ENCODE measurements around the gene MPP4. TPM values are rescaled to one million over a fixed set of nuclear protein-coding genes. Genes with fewer than 3 reads are reported as not detected.

Gene MPP4
- total RNA-seq, 1 donor, result 1.1 TPM

DNA sequence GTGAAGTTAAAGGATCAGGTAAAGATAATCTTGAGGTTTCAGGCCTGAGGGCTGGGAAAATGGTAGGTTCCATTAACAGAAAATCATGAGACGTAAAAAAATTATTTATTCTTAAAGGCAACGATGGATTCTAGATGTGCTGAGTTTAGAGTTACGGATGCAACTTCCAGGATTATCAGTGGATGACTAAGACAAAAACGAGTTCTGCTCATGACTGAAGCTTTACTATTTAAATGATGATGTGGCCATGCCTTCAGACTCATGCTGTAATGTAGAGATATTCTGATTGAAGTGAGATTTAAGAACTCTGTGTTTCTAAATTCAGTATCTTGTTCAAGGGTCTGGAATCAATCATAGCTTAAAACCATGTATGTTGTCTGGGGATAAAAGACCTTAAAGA, 60.1 kb downstream of the MPP4 start:
- Histone ChIP-seq H3K4me2 (ENCODE audit: insufficient read depth, low read length) (no peak overlapping the region), H4K20me1 (ENCODE audit: insufficient read depth, low read length) (no peaks in the 10 kb centered on the region), H2AFZ (ENCODE audit: low read length) (no peak overlapping the region), H3K27ac (ENCODE audit: low read depth, low read length) (no peak overlapping the region), H3K79me2 (ENCODE audit: insufficient read depth, low read length) (peaks cover 32% of the 10 kb centered on the region), H3K27me3 (ENCODE audit: insufficient read depth, low read length) (no peaks in the 10 kb centered on the region), H3K4me3 (ENCODE audit: insufficient read depth, low read length) (no peak overlapping the region), H3K9me3 (ENCODE audit: low read depth, low read length) (no peaks in the 10 kb centered on the region), H3K36me3 (ENCODE audit: insufficient read depth, low read length) (peaks cover 51% of the 10 kb centered on the region), H3K4me1 (ENCODE audit: insufficient read depth, low read length) (peaks cover 6% of the 10 kb centered on the region)
- no peak for DNase-seq (ENCODE audit: insufficient read length, low spot score, missing footprints)
- TF ChIP-seq, protein P1, sequence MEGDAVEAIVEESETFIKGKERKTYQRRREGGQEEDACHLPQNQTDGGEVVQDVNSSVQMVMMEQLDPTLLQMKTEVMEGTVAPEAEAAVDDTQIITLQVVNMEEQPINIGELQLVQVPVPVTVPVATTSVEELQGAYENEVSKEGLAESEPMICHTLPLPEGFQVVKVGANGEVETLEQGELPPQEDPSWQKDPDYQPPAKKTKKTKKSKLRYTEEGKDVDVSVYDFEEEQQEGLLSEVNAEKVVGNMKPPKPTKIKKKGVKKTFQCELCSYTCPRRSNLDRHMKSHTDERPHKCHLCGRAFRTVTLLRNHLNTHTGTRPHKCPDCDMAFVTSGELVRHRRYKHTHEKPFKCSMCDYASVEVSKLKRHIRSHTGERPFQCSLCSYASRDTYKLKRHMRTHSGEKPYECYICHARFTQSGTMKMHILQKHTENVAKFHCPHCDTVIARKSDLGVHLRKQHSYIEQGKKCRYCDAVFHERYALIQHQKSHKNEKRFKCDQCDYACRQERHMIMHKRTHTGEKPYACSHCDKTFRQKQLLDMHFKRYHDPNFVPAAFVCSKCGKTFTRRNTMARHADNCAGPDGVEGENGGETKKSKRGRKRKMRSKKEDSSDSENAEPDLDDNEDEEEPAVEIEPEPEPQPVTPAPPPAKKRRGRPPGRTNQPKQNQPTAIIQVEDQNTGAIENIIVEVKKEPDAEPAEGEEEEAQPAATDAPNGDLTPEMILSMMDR (IDR thresholded peaks at IDR 0.05; ENCODE audit: extremely low read depth, low read depth, low read length), result no peak

DNA sequence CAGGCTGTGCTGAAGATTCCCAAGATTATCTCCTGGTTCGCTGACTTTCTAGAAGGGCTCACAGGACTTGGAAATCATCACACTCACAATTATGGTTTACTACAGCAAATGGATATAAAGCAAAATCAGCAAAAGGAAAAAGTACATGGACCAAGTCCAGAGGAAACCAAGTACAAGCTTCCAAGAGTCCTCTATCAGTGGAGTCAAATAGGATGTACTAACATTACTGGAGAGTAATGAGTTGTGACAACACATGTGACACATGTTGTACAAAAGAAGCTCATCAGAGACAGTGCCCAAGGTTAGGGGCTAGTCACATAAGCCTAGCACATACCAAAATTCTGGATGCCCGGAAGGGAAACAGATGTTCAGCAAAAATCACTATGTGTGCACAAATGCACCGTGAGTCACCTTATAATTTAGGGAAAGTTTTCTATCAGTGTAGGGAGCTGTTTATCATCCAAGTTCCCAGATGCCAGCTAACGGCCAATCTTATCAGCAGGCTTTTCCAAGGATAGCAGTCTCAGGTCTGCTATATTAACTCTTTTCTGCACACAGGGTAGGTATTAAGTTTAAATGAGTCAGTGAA, 64.7 kb downstream of the MPP4 start:
- H3K36me3 ChIP-seq (ENCODE audit: insufficient read depth, low read length), result peaks cover 91% of the 10 kb centered on the region
- no peaks in the 10 kb centered on the region for H3K27me3 ChIP-seq (ENCODE audit: insufficient read depth, low read length)
- H3K4me2 ChIP-seq (ENCODE audit: insufficient read depth, low read length), result no peak overlapping the region
- H3K4me3 ChIP-seq (ENCODE audit: insufficient read depth, low read length), result no peak overlapping the region
- H3K4me1 ChIP-seq (ENCODE audit: insufficient read depth, low read length), result peaks cover 3% of the 10 kb centered on the region
- H3K79me2 ChIP-seq (ENCODE audit: insufficient read depth, low read length), result no peaks in the 10 kb centered on the region
- no peaks in the 10 kb centered on the region for H4K20me1 ChIP-seq (ENCODE audit: insufficient read depth, low read length)
- H3K9me3 ChIP-seq (ENCODE audit: low read depth, low read length), result no peaks in the 10 kb centered on the region
- TF ChIP-seq, protein P1 (IDR thresholded peaks at IDR 0.05; ENCODE audit: extremely low read depth, low read depth, low read length), result no peak
- no peak overlapping the region for H3K27ac ChIP-seq (ENCODE audit: low read depth, low read length)
- H2AFZ ChIP-seq (ENCODE audit: low read length), result no peak overlapping the region
- DNase-seq (ENCODE audit: insufficient read length, low spot score, missing footprints), result no peak

DNA sequence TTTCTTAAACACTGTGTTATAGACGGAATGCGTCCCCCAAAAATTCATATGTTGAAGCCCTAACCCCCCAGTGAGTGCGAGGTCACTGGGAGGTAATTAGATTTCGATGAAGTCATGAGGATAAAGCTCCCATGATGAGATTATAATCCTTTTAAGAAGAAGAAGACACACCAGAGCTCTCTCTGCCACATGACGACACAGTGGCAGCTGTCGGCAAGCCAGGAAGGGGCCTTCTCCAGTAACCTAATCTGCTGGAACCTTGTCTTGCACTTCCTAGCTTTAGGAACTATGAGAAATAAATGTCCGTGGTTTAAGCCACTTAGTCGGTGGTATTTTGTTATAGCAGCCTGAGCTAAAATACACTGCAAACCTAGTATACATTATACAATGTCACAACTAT, 67.4 kb downstream of the MPP4 start:
- Histone ChIP-seq H3K79me2 (ENCODE audit: insufficient read depth, low read length) (no peaks in the 10 kb centered on the region), H4K20me1 (ENCODE audit: insufficient read depth, low read length) (no peaks in the 10 kb centered on the region), H3K36me3 (ENCODE audit: insufficient read depth, low read length) (peaks cover 79% of the 10 kb centered on the region), H3K9me3 (ENCODE audit: low read depth, low read length) (no peaks in the 10 kb centered on the region), H2AFZ (ENCODE audit: low read length) (no peak overlapping the region), H3K27ac (ENCODE audit: low read depth, low read length) (no peak overlapping the region), H3K4me3 (ENCODE audit: insufficient read depth, low read length) (no peak overlapping the region), H3K4me2 (ENCODE audit: insufficient read depth, low read length) (no peak overlapping the region), H3K27me3 (ENCODE audit: insufficient read depth, low read length) (no peaks in the 10 kb centered on the region), H3K4me1 (ENCODE audit: insufficient read depth, low read length) (peaks cover 4% of the 10 kb centered on the region)
- TF ChIP-seq, protein P1 (IDR thresholded peaks at IDR 0.05; ENCODE audit: extremely low read depth, low read depth, low read length), result no peak
- DNase-seq (ENCODE audit: insufficient read length, low spot score, missing footprints), result no peak

DNA sequence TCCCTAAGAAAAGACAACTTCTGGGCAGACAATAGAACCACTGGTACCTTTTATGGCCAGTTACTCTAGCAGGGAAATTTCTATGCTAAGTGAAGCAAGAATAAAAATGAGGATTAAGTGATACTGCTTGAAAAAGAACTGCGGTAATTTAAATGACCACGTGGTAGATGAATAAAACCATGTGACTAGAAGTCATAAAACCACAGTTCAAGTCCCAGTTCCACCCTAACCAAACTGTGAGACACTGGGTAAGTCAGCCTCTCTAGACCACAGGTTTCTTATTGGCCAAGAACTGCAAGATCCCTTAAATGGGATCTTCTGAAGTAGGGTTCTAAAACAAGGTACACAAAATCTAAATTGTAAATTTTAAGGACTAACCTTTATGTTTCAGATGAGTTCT, 67.9 kb downstream of the MPP4 start:
- Histone ChIP-seq H4K20me1 (ENCODE audit: insufficient read depth, low read length) (no peaks in the 10 kb centered on the region), H2AFZ (ENCODE audit: low read length) (no peak overlapping the region), H3K36me3 (ENCODE audit: insufficient read depth, low read length) (peaks cover 81% of the 10 kb centered on the region), H3K79me2 (ENCODE audit: insufficient read depth, low read length) (no peaks in the 10 kb centered on the region), H3K4me3 (ENCODE audit: insufficient read depth, low read length) (no peak overlapping the region), H3K9me3 (ENCODE audit: low read depth, low read length) (no peaks in the 10 kb centered on the region), H3K27ac (ENCODE audit: low read depth, low read length) (no peak overlapping the region), H3K27me3 (ENCODE audit: insufficient read depth, low read length) (no peaks in the 10 kb centered on the region), H3K4me1 (ENCODE audit: insufficient read depth, low read length) (peaks cover 4% of the 10 kb centered on the region), H3K4me2 (ENCODE audit: insufficient read depth, low read length) (no peak overlapping the region)
- TF ChIP-seq, protein P1 (IDR thresholded peaks at IDR 0.05; ENCODE audit: extremely low read depth, low read depth, low read length), result no peak
- DNase-seq (ENCODE audit: insufficient read length, low spot score, missing footprints), result no peak

Measured in osteoblast (primary cell).